ENCODE results near the gene PNMA8B.

PNMA8B gene

GRCh38 chr19:46513461-46514236, 18.0 kb upstream of the PNMA8B start:
- DNase-seq: no peak

- no peak for DNase-seq
Observed at GRCh38 chr19:46511237-46511636, 15.6 kb upstream of the PNMA8B start.

- DNase-seq: no peak
Observed at GRCh38 chr19:46508206-46508605, 12.5 kb upstream of the PNMA8B start.

GRCh38 chr19:46503848-46504453, 8.3 kb upstream of the PNMA8B start:
- no peak for DNase-seq

GRCh38 chr19:46502891-46503290, 7.2 kb upstream of the PNMA8B start:
- DNase-seq: no peak

- no peak for DNase-seq
Observed at GRCh38 chr19:46499692-46500091, 4.0 kb upstream of the PNMA8B start.

GRCh38 chr19:46497773-46498172, 2.1 kb upstream of the PNMA8B start:
- no peak for DNase-seq

- DNase-seq: peak; percentile 47
Observed at GRCh38 chr19:46496886-46497285, 1.2 kb upstream of the PNMA8B start.

GRCh38 chr19:46496304-46496703, 637 bp upstream of the PNMA8B start:
- no peak for DNase-seq

- DNase-seq: no peak
Observed at GRCh38 chr19:46494941-46495785, 504 bp downstream of the PNMA8B start.

GRCh38 chr19:46494146-46494940, 1.3 kb downstream of the PNMA8B start:
- no peak for DNase-seq

GRCh38 chr19:46493236-46494145, 2.2 kb downstream of the PNMA8B start:
- no peak for DNase-seq

GRCh38 chr19:46492841-46493235, 2.8 kb downstream of the PNMA8B start:
- no peak for DNase-seq

- DNase-seq: no peak
Observed at GRCh38 chr19:46491975-46492682, 3.5 kb downstream of the PNMA8B start.

- no peak for DNase-seq
Observed at GRCh38 chr19:46490774-46491173, 4.9 kb downstream of the PNMA8B start.

- DNase-seq: no peak
Observed at GRCh38 chr19:46489445-46490272, 6.0 kb downstream of the PNMA8B start.

- DNase-seq: no peak
Observed at GRCh38 chr19:46488551-46488950, 7.1 kb downstream of the PNMA8B start.

- no peak for DNase-seq
Observed at GRCh38 chr19:46487802-46488445, 7.7 kb downstream of the PNMA8B start.

- DNase-seq: no peak
Observed at GRCh38 chr19:46487178-46487801, 8.4 kb downstream of the PNMA8B start.

Data from NCI-H524 treated with DMSO at 0.1 percent for 48 hours (cell line).